ENCODE data around the gene ALG10.

- TF ChIP-seq, protein P1, sequence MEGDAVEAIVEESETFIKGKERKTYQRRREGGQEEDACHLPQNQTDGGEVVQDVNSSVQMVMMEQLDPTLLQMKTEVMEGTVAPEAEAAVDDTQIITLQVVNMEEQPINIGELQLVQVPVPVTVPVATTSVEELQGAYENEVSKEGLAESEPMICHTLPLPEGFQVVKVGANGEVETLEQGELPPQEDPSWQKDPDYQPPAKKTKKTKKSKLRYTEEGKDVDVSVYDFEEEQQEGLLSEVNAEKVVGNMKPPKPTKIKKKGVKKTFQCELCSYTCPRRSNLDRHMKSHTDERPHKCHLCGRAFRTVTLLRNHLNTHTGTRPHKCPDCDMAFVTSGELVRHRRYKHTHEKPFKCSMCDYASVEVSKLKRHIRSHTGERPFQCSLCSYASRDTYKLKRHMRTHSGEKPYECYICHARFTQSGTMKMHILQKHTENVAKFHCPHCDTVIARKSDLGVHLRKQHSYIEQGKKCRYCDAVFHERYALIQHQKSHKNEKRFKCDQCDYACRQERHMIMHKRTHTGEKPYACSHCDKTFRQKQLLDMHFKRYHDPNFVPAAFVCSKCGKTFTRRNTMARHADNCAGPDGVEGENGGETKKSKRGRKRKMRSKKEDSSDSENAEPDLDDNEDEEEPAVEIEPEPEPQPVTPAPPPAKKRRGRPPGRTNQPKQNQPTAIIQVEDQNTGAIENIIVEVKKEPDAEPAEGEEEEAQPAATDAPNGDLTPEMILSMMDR (IDR thresholded peaks at IDR 0.05; ENCODE audit: low read depth, low read length, poor library complexity, severe bottlenecking), result no peak
- TF ChIP-seq EZH2phosphoT487 (IDR thresholded peaks at IDR 0.05; ENCODE audit: borderline replicate concordance, low read length), result no peak
Measured at GRCh38 chr12:34030591-34030990, 8.3 kb downstream of the ALG10 start.
